H9 (cell line): ENCODE results near the gene SLC25A25. TPM values are rescaled to one million over a fixed set of nuclear protein-coding genes. Genes with fewer than 3 reads are reported as not detected.
"Not testable (repeated sequence)": the region's sequence is repeated elsewhere in the genome, so short reads cannot be mapped to it uniquely, and the experiment has no call there.

ENCODE experiments used
- DNase-seq: peaks from one replicate; pipeline ENCODE4 v3.0.0-alpha.2; 2017
- H2AFZ ChIP-seq: one replicate; pipeline ENCODE4 v1.6.1; 2013; ENCODE audit warnings: mild to moderate bottlenecking, low read length, control low read depth, moderate library complexity
- H2AK5ac ChIP-seq: 2 replicates; pipeline ENCODE4 v1.6.1; 2013; ENCODE audit warnings: low read length, control low read depth, mixed read lengths; ENCODE audit not compliant: insufficient read length
- H2BK120ac ChIP-seq: one replicate; pipeline ENCODE4 v1.6.1; 2013; ENCODE audit warnings: low read depth, mild to moderate bottlenecking, low read length, control low read depth, inconsistent platforms; ENCODE audit not compliant: poor library complexity, severe bottlenecking
- H2BK12ac ChIP-seq: 2 replicates; pipeline ENCODE4 v1.6.1; 2013; ENCODE audit warnings: low read length, control low read depth, mixed read lengths, low read depth; ENCODE audit not compliant: insufficient read length
- H2BK15ac ChIP-seq: 2 replicates; pipeline ENCODE4 v1.6.1; 2013; ENCODE audit warnings: low read depth, low read length, control low read depth
- H2BK20ac ChIP-seq: one replicate; pipeline ENCODE4 v1.6.1; 2013; ENCODE audit warnings: low read depth, mild to moderate bottlenecking, low read length, control low read depth, inconsistent platforms; ENCODE audit not compliant: poor library complexity, severe bottlenecking
- H2BK5ac ChIP-seq: 2 replicates; pipeline ENCODE4 v1.6.1; 2013; ENCODE audit warnings: low read length, control low read depth, mixed read lengths; ENCODE audit not compliant: insufficient read length
- H3K14ac ChIP-seq: 2 replicates; pipeline ENCODE4 v1.6.1; 2013; ENCODE audit warnings: low read length, control low read depth; ENCODE audit not compliant: insufficient read depth
- H3K18ac ChIP-seq: 2 replicates; pipeline ENCODE4 v1.6.1; 2013; ENCODE audit warnings: low read depth, mild to moderate bottlenecking, mixed read lengths, low read length, control low read depth; ENCODE audit not compliant: insufficient read length
- H3K23ac ChIP-seq: 2 replicates; pipeline ENCODE4 v1.6.1; 2013; ENCODE audit warnings: low read length, control low read depth, mixed read lengths, low read depth; ENCODE audit not compliant: insufficient read length
- H3K23me2 ChIP-seq: 2 replicates; pipeline ENCODE4 v1.6.1; 2013; ENCODE audit warnings: low read depth, mild to moderate bottlenecking, mixed read lengths, low read length, control low read depth; ENCODE audit not compliant: insufficient read length, poor library complexity, severe bottlenecking
- H3K27ac ChIP-seq: 2 replicates; pipeline ENCODE4 v1.5.1; 2013; ENCODE audit warnings: low read length, control low read depth, mixed read lengths, low read depth; ENCODE audit not compliant: insufficient read length
- H3K27me3 ChIP-seq: 2 replicates; pipeline ENCODE4 v1.6.1; 2013; ENCODE audit warnings: low read length, control low read depth, inconsistent platforms; ENCODE audit not compliant: insufficient read depth
- H3K4ac ChIP-seq: 2 replicates; pipeline ENCODE4 v1.6.1; 2013; ENCODE audit warnings: low read depth, mild to moderate bottlenecking, control low read depth, inconsistent platforms, low read length, moderate library complexity
- H3K4me1 ChIP-seq: 2 replicates; pipeline ENCODE4 v1.6.1; 2013; ENCODE audit warnings: low read length, control low read depth, inconsistent platforms; ENCODE audit not compliant: insufficient read depth
- H3K4me2 ChIP-seq: 2 replicates; pipeline ENCODE4 v1.6.1; 2013; ENCODE audit warnings: low read length, control low read depth, mixed read lengths; ENCODE audit not compliant: insufficient read length, insufficient read depth
- H3K56ac ChIP-seq: 2 replicates; pipeline ENCODE4 v1.6.1; 2013; ENCODE audit warnings: low read depth, mild to moderate bottlenecking, mixed read lengths, low read length, control low read depth; ENCODE audit not compliant: insufficient read length
- H3K79me1 ChIP-seq: 2 replicates; pipeline ENCODE4 v1.6.1; 2013; ENCODE audit warnings: low read depth, mild to moderate bottlenecking, moderate library complexity, low read length, control low read depth, inconsistent platforms; ENCODE audit not compliant: insufficient read depth, poor library complexity, severe bottlenecking
- H3K79me2 ChIP-seq: 2 replicates; pipeline ENCODE4 v1.6.1; 2013; ENCODE audit warnings: low read length, control low read depth, inconsistent platforms; ENCODE audit not compliant: insufficient read depth
- H3K9ac ChIP-seq: 2 replicates; pipeline ENCODE4 v1.6.1; 2013; ENCODE audit warnings: low read length, control low read depth, mixed read lengths; ENCODE audit not compliant: insufficient read length; ENCODE audit errors: extremely low read depth
- H3K9me3 ChIP-seq: one replicate; pipeline ENCODE4 v1.6.1; 2013; ENCODE audit warnings: low read depth, low read length, inconsistent platforms; ENCODE audit not compliant: control insufficient read depth
- H3T11ph ChIP-seq: one replicate; pipeline ENCODE4 v1.6.1; 2013; ENCODE audit warnings: mild to moderate bottlenecking, low read length, control low read depth, inconsistent platforms
- H4K20me1 ChIP-seq: one replicate; pipeline ENCODE4 v1.6.1; 2013; ENCODE audit not compliant: control insufficient read depth, insufficient read length, insufficient read depth
- H4K5ac ChIP-seq: 2 replicates; pipeline ENCODE4 v1.6.1; 2013; ENCODE audit warnings: low read depth, mild to moderate bottlenecking, mixed read lengths, low read length, control low read depth; ENCODE audit not compliant: insufficient read length
- H4K8ac ChIP-seq: replicated peaks from 2 replicates; pipeline ENCODE4 v1.6.1; 2013; ENCODE audit warnings: low read length, control low read depth, mixed read lengths, low read depth; ENCODE audit not compliant: insufficient read length
- H4K91ac ChIP-seq: 2 replicates; pipeline ENCODE4 v1.6.1; 2013; ENCODE audit warnings: low read depth, mild to moderate bottlenecking, moderate library complexity, mixed read lengths, low read length, control low read depth; ENCODE audit not compliant: insufficient read length
- H3K27ac Mint-ChIP-seq, 3 experiments: 2 replicates in 2 of 3; 3 replicates in 1 of 3; pipeline ENCODE4 v1.8.0; 2020 to 2021; ENCODE audit warnings: mixed read lengths in 3 of 3, mild to moderate bottlenecking in 1 of 3, moderate library complexity in 1 of 3
- H3K27me3 Mint-ChIP-seq: 2 replicates; pipeline ENCODE4 v1.8.0; 2021; ENCODE audit warnings: low read depth, mild to moderate bottlenecking, moderate library complexity, mixed read lengths
- H3K36me3 Mint-ChIP-seq, 3 experiments: 2 replicates in 2 of 3; 3 replicates in 1 of 3; pipeline ENCODE4 v1.8.0; 2020 to 2021; ENCODE audit warnings: low read depth in 3 of 3, mixed read lengths in 3 of 3; ENCODE audit not compliant: insufficient read depth in 1 of 3
- H3K4me1 Mint-ChIP-seq, 2 experiments: 2 replicates each; pipeline ENCODE4 v1.8.0; 2020; ENCODE audit warnings: mixed read lengths in 2 of 2
- H3K4me3 Mint-ChIP-seq, 2 experiments: 2 replicates in 1 of 2; 3 replicates in 1 of 2; pipeline ENCODE4 v1.8.0; 2020 to 2021; ENCODE audit warnings: mild to moderate bottlenecking in 2 of 2, mixed read lengths in 2 of 2, moderate library complexity in 1 of 2
- H3K9me3 Mint-ChIP-seq, 2 experiments: 2 replicates in 1 of 2; 3 replicates in 1 of 2; pipeline ENCODE4 v1.8.0; 2020; ENCODE audit warnings: mild to moderate bottlenecking in 2 of 2, mixed read lengths in 2 of 2, moderate library complexity in 1 of 2
- WGBS: extraction: QIAGEN DNeasy Blood & Tissue Kit; methylation state at CpG from one replicate; pipeline ENCODE4 v1.1.7; 2013; ENCODE audit warnings: missing lambda C conversion rate, low lambda C conversion rate, mixed read lengths; ENCODE audit not compliant: insufficient read length; ENCODE audit errors: extremely low coverage; 5-methylcytosine and 5-hydroxymethylcytosine counted together
- total RNA-seq: library from RNA; stranded (reverse); gene quantifications from 2 replicates; pipeline ENCODE4 v1.2.1, GENCODE V29; 2021
- TF ChIP-seq, protein P1 (sequence below): fragments of 200-600 bp; sonication (generic); conservative IDR thresholded peaks from 3 replicates; pipeline ENCODE4 v1.8.0; 2021; ENCODE audit warnings: antibody characterized with exemption, mild to moderate bottlenecking

The SLC25A25 gene
- total RNA-seq, 1 experiment from 2014 or later = 16.9 TPM

GRCh38 chr9:128129976-128130590 lies 62.1 kb downstream of the SLC25A25 start:
- not testable (repeated sequence) for DNase-seq, H2BK15ac ChIP-seq, H3K23ac ChIP-seq, H2BK20ac ChIP-seq, H3K18ac ChIP-seq, H4K8ac ChIP-seq, H3K4me1 ChIP-seq, H3K14ac ChIP-seq, H4K20me1 ChIP-seq, H3K79me1 ChIP-seq, H2AFZ ChIP-seq, H3T11ph ChIP-seq, H2BK120ac ChIP-seq, H2BK5ac ChIP-seq, H4K5ac ChIP-seq, H3K27ac ChIP-seq, H2BK12ac ChIP-seq, H3K4ac ChIP-seq, H3K27me3 ChIP-seq, H3K9ac ChIP-seq, H2AK5ac ChIP-seq, H3K9me3 ChIP-seq, H4K91ac ChIP-seq, H3K79me2 ChIP-seq, H3K4me2 ChIP-seq, H3K56ac ChIP-seq, H3K27ac Mint-ChIP-seq
- H3K23me2 ChIP-seq = peaks cover 12% of the 10 kb centered on the region
- peak overlapping the region in 1 of 2 experiments; percentile 63; a peak in 2 of 5 replicates for H3K4me3 Mint-ChIP-seq
- TF ChIP-seq, protein P1, sequence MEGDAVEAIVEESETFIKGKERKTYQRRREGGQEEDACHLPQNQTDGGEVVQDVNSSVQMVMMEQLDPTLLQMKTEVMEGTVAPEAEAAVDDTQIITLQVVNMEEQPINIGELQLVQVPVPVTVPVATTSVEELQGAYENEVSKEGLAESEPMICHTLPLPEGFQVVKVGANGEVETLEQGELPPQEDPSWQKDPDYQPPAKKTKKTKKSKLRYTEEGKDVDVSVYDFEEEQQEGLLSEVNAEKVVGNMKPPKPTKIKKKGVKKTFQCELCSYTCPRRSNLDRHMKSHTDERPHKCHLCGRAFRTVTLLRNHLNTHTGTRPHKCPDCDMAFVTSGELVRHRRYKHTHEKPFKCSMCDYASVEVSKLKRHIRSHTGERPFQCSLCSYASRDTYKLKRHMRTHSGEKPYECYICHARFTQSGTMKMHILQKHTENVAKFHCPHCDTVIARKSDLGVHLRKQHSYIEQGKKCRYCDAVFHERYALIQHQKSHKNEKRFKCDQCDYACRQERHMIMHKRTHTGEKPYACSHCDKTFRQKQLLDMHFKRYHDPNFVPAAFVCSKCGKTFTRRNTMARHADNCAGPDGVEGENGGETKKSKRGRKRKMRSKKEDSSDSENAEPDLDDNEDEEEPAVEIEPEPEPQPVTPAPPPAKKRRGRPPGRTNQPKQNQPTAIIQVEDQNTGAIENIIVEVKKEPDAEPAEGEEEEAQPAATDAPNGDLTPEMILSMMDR = peak; percentile 62
- H3K4me1 Mint-ChIP-seq = peaks cover 11 to 16% of the 10 kb centered on the region in 2 experiments
- peaks cover 3 to 12% (median 11%) of the 10 kb centered on the region in 3 experiments; a peak in 4 of 7 replicates for H3K36me3 Mint-ChIP-seq
- peaks cover 9 to 12% of the 10 kb centered on the region in 2 experiments for H3K9me3 Mint-ChIP-seq
- peaks cover 55% of the 10 kb centered on the region for H3K27me3 Mint-ChIP-seq
- WGBS = no CpG with 5 or more reads among the region's 12 CpGs

DNA sequence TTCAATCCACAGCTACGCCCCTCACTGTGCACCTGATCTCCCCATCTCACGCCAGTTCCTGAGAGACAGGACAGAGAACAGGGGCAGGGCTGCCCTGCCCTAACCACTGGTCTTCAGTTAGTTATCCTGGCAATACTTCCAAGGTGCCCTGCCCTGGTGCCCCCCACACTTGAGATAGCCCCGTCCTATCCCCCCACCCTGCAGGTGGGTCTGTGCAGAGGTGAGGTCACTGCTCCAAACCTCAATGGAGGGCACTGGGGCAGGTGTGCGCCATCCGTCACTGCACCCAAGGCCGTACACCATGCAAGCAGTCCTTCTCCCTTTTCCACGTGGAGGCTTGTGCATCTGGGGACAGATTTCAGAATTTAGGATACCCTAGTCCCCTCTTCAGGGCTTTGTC lies 62.6 kb downstream of the SLC25A25 start:
- not testable (repeated sequence) for H3K79me2 ChIP-seq, H4K5ac ChIP-seq, H2BK20ac ChIP-seq, H3K9me3 ChIP-seq, H3K18ac ChIP-seq, H4K20me1 ChIP-seq, H2BK15ac ChIP-seq, H3K14ac ChIP-seq, H2BK12ac ChIP-seq, H3K27ac Mint-ChIP-seq, H3K4me2 ChIP-seq, H3K27ac ChIP-seq, H3K9ac ChIP-seq, H3T11ph ChIP-seq, H3K79me1 ChIP-seq, H4K8ac ChIP-seq, H2BK5ac ChIP-seq, H2AK5ac ChIP-seq, H3K23ac ChIP-seq, H3K4ac ChIP-seq, H3K4me1 ChIP-seq, H2BK120ac ChIP-seq, H3K56ac ChIP-seq, H3K27me3 ChIP-seq, H4K91ac ChIP-seq, DNase-seq, H2AFZ ChIP-seq
- peaks cover 12% of the 10 kb centered on the region for H3K23me2 ChIP-seq
- Mint-ChIP-seq H3K4me3 (peak overlapping the region in 1 of 2 experiments; percentile 42; a peak in 1 of 5 replicates), H3K27me3 (peaks cover 60% of the 10 kb centered on the region), H3K9me3 (peaks cover 9 to 12% of the 10 kb centered on the region in 2 experiments), H3K4me1 (peaks cover 7 to 12% of the 10 kb centered on the region in 2 experiments), H3K36me3 (peaks cover 0 to 11% (median 9%) of the 10 kb centered on the region in 3 experiments; a peak in 4 of 7 replicates)
- WGBS = no CpG with 5 or more reads among the region's 7 CpGs
